IMR-90 (cell line): Measurements from ENCODE around the gene HCRTR2. TPM values are rescaled to one million over a fixed set of nuclear protein-coding genes. Genes with fewer than 3 reads are reported as not detected.

Source experiments
- ATAC-seq: fragments of 200-7000 bp; cut with Tn5 transposase; 2 replicates; pipeline ENCODE4 v1.9.1; 2020; ENCODE audit warnings: low read depth, mild to moderate bottlenecking, moderate library complexity
- BruUV-seq: library from RNA; stranded (reverse); fragments of 400-500 nt; replicated peaks from 2 replicates; lab custom pipeline; 2021; lab: Mats Ljungman, UMichigan
- CTCF ChIA-PET: fragments of 300-600 bp; formaldehyde crosslinking; extraction: SDS; loops from one replicate; lab custom pipeline; 2021; ENCODE audit warnings: antibody characterized with exemption; lab: Yijun Ruan, JAX
- POLR2A ChIA-PET: fragments of 300-600 bp; sonication (Branson Sonifier 250); formaldehyde crosslinking; loops from one replicate; lab custom pipeline; 2022; ENCODE audit warnings: antibody characterized with exemption; ENCODE audit not compliant: unreplicated experiment; lab: Charles Lee
- DNase-seq: peaks from one replicate; pipeline ENCODE4 v3.0.0; 2013
- H2AFZ ChIP-seq: replicated peaks from 2 replicates; pipeline ENCODE3; 2013; ENCODE audit warnings: low read length, mild to moderate bottlenecking; ENCODE audit not compliant: poor library complexity
- H2AK5ac ChIP-seq: 2 replicates; pipeline ENCODE4 v1.6.1; 2013; ENCODE audit warnings: low read depth, low read length, inconsistent platforms
- H2AK9ac ChIP-seq: replicated peaks from 2 replicates; pipeline ENCODE3; 2013; ENCODE audit warnings: mild to moderate bottlenecking, low read depth, low read length, moderate library complexity; ENCODE audit not compliant: poor library complexity
- H2BK120ac ChIP-seq: 2 replicates; pipeline ENCODE4 v1.6.1; 2013; ENCODE audit warnings: low read depth, low read length, inconsistent platforms
- H2BK15ac ChIP-seq: 3 replicates; pipeline ENCODE4 v1.6.1; 2013; ENCODE audit warnings: low read depth, low read length, inconsistent platforms
- H2BK20ac ChIP-seq: 2 replicates; pipeline ENCODE4 v1.6.1; 2013; ENCODE audit warnings: low read depth, mild to moderate bottlenecking, inconsistent platforms, low read length, moderate library complexity
- H2BK5ac ChIP-seq: 2 replicates; pipeline ENCODE4 v1.6.1; 2013; ENCODE audit warnings: mild to moderate bottlenecking, low read depth, low read length, inconsistent platforms; ENCODE audit not compliant: poor library complexity, severe bottlenecking
- H3K14ac ChIP-seq: replicated peaks from 2 replicates; pipeline ENCODE4 v1.6.1; 2013; ENCODE audit warnings: low read depth, low read length, inconsistent platforms
- H3K18ac ChIP-seq: 2 replicates; pipeline ENCODE4 v1.6.1; 2013; ENCODE audit warnings: low read depth, low read length, control low read depth
- H3K23ac ChIP-seq: 2 replicates; pipeline ENCODE4 v1.6.1; 2013; ENCODE audit warnings: low read depth, low read length, inconsistent platforms
- H3K27ac ChIP-seq: 2 replicates; pipeline ENCODE4 v1.5.1; 2013; ENCODE audit warnings: mild to moderate bottlenecking, control low read depth, low read length; ENCODE audit not compliant: insufficient read depth
- H3K27me3 ChIP-seq: 2 replicates; pipeline ENCODE4 v1.6.1; 2013; ENCODE audit warnings: low read length; ENCODE audit not compliant: control insufficient read depth, insufficient read depth
- H3K36me3 ChIP-seq: 2 replicates; pipeline ENCODE4 v1.6.1; 2013; ENCODE audit warnings: low read length, mixed read lengths; ENCODE audit not compliant: control insufficient read depth, insufficient read depth
- H3K4ac ChIP-seq: 2 replicates; pipeline ENCODE4 v1.6.1; 2013; ENCODE audit warnings: low read depth, low read length, inconsistent platforms
- H3K4me1 ChIP-seq: 2 replicates; pipeline ENCODE4 v1.6.1; 2013; ENCODE audit warnings: low read length, mixed read lengths; ENCODE audit not compliant: control insufficient read depth, insufficient read depth
- H3K4me2 ChIP-seq: 2 replicates; pipeline ENCODE4 v1.6.1; 2013; ENCODE audit warnings: low read depth, mild to moderate bottlenecking, control low read depth, low read length, moderate library complexity
- H3K4me3 ChIP-seq: 2 replicates; pipeline ENCODE4 v1.5.1; 2013; ENCODE audit warnings: low read depth, mild to moderate bottlenecking, control low read depth, low read length, moderate library complexity; ENCODE audit not compliant: insufficient read depth
- H3K56ac ChIP-seq: 2 replicates; pipeline ENCODE4 v1.6.1; 2013; ENCODE audit warnings: low read length, inconsistent platforms; ENCODE audit not compliant: insufficient read depth; ENCODE audit errors: extremely low read depth
- H3K79me1 ChIP-seq, 2 experiments: 2 replicates each; pipeline ENCODE4 v1.6.1; 2013; ENCODE audit warnings: low read length in 2 of 2, inconsistent platforms in 1 of 2, low read depth in 1 of 2
- H3K9ac ChIP-seq: 2 replicates; pipeline ENCODE4 v1.6.1; 2013; ENCODE audit warnings: low read depth, low read length, control low read depth
- H3K9me1 ChIP-seq: 2 replicates; pipeline ENCODE4 v1.6.1; 2013; ENCODE audit warnings: low read length, inconsistent platforms; ENCODE audit not compliant: insufficient read depth
- H3K9me3 ChIP-seq: 2 replicates; pipeline ENCODE4 v1.6.1; 2013; ENCODE audit warnings: low read length; ENCODE audit not compliant: control insufficient read depth, insufficient read depth
- H4K20me1 ChIP-seq: 2 replicates; pipeline ENCODE4 v1.6.1; 2013; ENCODE audit warnings: low read length, inconsistent platforms; ENCODE audit not compliant: insufficient read depth
- H4K5ac ChIP-seq: 2 replicates; pipeline ENCODE4 v1.6.1; 2013; ENCODE audit warnings: mild to moderate bottlenecking, low read depth, low read length, control low read depth
- H4K8ac ChIP-seq, 2 experiments: 2 replicates each; pipeline ENCODE4 v1.6.1; 2013; ENCODE audit warnings: low read depth in 2 of 2, low read length in 2 of 2, control low read depth in 1 of 2, inconsistent platforms in 1 of 2
- H4K91ac ChIP-seq: 2 replicates; pipeline ENCODE4 v1.6.1; 2013; ENCODE audit warnings: low read depth, low read length, inconsistent platforms; ENCODE audit not compliant: insufficient read depth
- BHLHE40 ChIP-seq: fragments of 150-350 bp; IDR thresholded peaks from 2 replicates; pipeline ENCODE4 v1.6.1; 2016; ENCODE audit warnings: mild to moderate bottlenecking, low read depth, low read length
- CEBPB ChIP-seq: IDR thresholded peaks from 2 replicates; pipeline ENCODE4 v1.6.1; 2012; ENCODE audit warnings: low read depth, low read length, improper control_type of control experiment
- CHD1 ChIP-seq: IDR thresholded peaks from 2 replicates; pipeline ENCODE4 v1.6.1; 2012; ENCODE audit warnings: low read depth, low read length, improper control_type of control experiment
- CTCF ChIP-seq: conservative IDR thresholded peaks from 2 replicates; pipeline ENCODE4 v1.5.1; 2012; ENCODE audit warnings: mild to moderate bottlenecking, low read depth, low read length, improper control_type of control experiment
- ELK1 ChIP-seq: fragments of 150-350 bp; IDR thresholded peaks from 2 replicates; pipeline ENCODE4 v1.6.1; 2016; ENCODE audit warnings: low read depth, mild to moderate bottlenecking, low read length, moderate library complexity, borderline replicate concordance
- FOS ChIP-seq: fragments of 150-350 bp; IDR thresholded peaks from 2 replicates; pipeline ENCODE4 v1.6.1; 2016; ENCODE audit warnings: low read depth, low read length
- MAFK ChIP-seq: IDR thresholded peaks from 2 replicates; pipeline ENCODE4 v1.6.1; 2012; ENCODE audit warnings: low read depth, low read length, improper control_type of control experiment
- MAZ ChIP-seq: IDR thresholded peaks from 2 replicates; pipeline ENCODE4 v1.6.1; 2012; ENCODE audit warnings: low read depth, mild to moderate bottlenecking, low read length, improper control_type of control experiment, moderate library complexity, borderline replicate concordance
- MXI1 ChIP-seq: IDR thresholded peaks from 2 replicates; pipeline ENCODE4 v1.6.1; 2012; ENCODE audit warnings: low read depth, mild to moderate bottlenecking, low read length, moderate library complexity, borderline replicate concordance
- NFE2L2 ChIP-seq: fragments of 150-350 bp; IDR thresholded peaks from 2 replicates; pipeline ENCODE4 v1.6.1; 2016; ENCODE audit warnings: low read depth, mild to moderate bottlenecking, low read length
- POLR2A ChIP-seq: IDR thresholded peaks from 2 replicates; pipeline ENCODE4 v1.6.1; 2012; ENCODE audit warnings: mild to moderate bottlenecking, low read depth, low read length
- RAD21 ChIP-seq: IDR thresholded peaks from 2 replicates; pipeline ENCODE4 v1.6.1; 2012; ENCODE audit warnings: low read length, improper control_type of control experiment
- RCOR1 ChIP-seq: IDR thresholded peaks from 2 replicates; pipeline ENCODE4 v1.6.1; 2012; ENCODE audit warnings: mild to moderate bottlenecking, low read length, improper control_type of control experiment; ENCODE audit not compliant: insufficient replicate concordance
- RFX5 ChIP-seq: IDR thresholded peaks from 2 replicates; pipeline ENCODE4 v1.8.0; 2012; ENCODE audit warnings: low read depth, mild to moderate bottlenecking, low read length, moderate library complexity
- SMC3 ChIP-seq: fragments of 150-350 bp; IDR thresholded peaks from 2 replicates; pipeline ENCODE4 v1.6.1; 2016; ENCODE audit warnings: low read depth, mild to moderate bottlenecking, antibody characterized with exemption, low read length, moderate library complexity
- USF2 ChIP-seq: fragments of 150-350 bp; IDR thresholded peaks from 2 replicates; pipeline ENCODE4 v1.6.1; 2017; ENCODE audit warnings: mild to moderate bottlenecking, antibody characterized with exemption, low read length, low read depth
- dilution Hi-C: fragments of 300-500 bp; cut with HindIII; formaldehyde crosslinking; loops from one replicate; pipeline ENCODE4 v1.14.3; 2018; ENCODE audit warnings: low sequenced_read_pairs; ENCODE audit not compliant: unreplicated experiment
- in situ Hi-C: fragments of 300-500 bp; cut with MboI; formaldehyde crosslinking; loops from 3 replicates; pipeline ENCODE4 v1.14.3; 2019; ENCODE audit warnings: low sequenced_read_pairs, inconsistent platforms, mixed read lengths
- intact Hi-C: fragments of 100-400 bp; cut with micrococcal nuclease; formaldehyde crosslinking; loops from 2 replicates; pipeline ENCODE4 v1.10.0; 2022
- polyA plus RNA-seq, 3 experiments: library from polyadenylated mRNA; depleted of rRNA; stranded (reverse); fragments of >200 nt; gene quantifications; 2 replicates each; pipeline ENCODE4 v1.2.3, GENCODE V29; 2012; ENCODE audit warnings: low replicate concordance in 1 of 3
- total RNA-seq: library from RNA; depleted of rRNA; stranded (reverse); fragments of >200 nt; gene quantifications from 2 replicates; pipeline ENCODE4 v1.2.3, GENCODE V29; 2012

The HCRTR2 gene
- total and polyA plus RNA-seq, 2 of the 4 experiments (the other 2 are of a cell fraction), result not detected

GRCh38 chr6:55319961-55320695, 145.8 kb downstream of the HCRTR2 start:
- Histone ChIP-seq H3K4me3 (no peak overlapping the region), H3K23ac (no peak overlapping the region), H3K27me3 (no peaks in the 10 kb centered on the region), H4K8ac (no peak overlapping the region), H3K14ac (no peak overlapping the region), H3K36me3 (no peaks in the 10 kb centered on the region), H4K5ac (no peak overlapping the region), H3K4ac (no peak overlapping the region), H4K20me1 (no peaks in the 10 kb centered on the region), H3K4me2 (no peak overlapping the region), H3K9me3 (no peaks in the 10 kb centered on the region), H3K56ac (no peak overlapping the region), H2BK120ac (no peak overlapping the region), H2AK9ac (no peak overlapping the region), H3K4me1 (no peaks in the 10 kb centered on the region), H3K18ac (no peak overlapping the region), H2BK15ac (no peak overlapping the region), H3K9ac (no peak overlapping the region), H4K91ac (no peak overlapping the region), H3K79me1 (no peaks in the 10 kb centered on the region), H2BK5ac (no peak overlapping the region), H2AFZ (no peak overlapping the region), H2BK20ac (no peak overlapping the region), H2AK5ac (no peak overlapping the region), H3K9me1 (no peaks in the 10 kb centered on the region), H3K27ac (no peak overlapping the region)
- ATAC-seq, result no peak
- ChIA-PET CTCF (no interaction called here), POLR2A (interaction anchor here (0.6 kb wide), 1 partner anchor 316 kb away, joined by 3 read pairs; no protein-coding TSS in a partner anchor)
- TF ChIP-seq FOS (no peak), BHLHE40 (no peak), RAD21 (no peak), CEBPB (no peak), USF2 (no peak), NFE2L2 (no peak), RCOR1 (no peak), MXI1 (no peak), CTCF (no peak), RFX5 (no peak), SMC3 (no peak), MAFK (no peak), MAZ (no peak), ELK1 (no peak), CHD1 (no peak), POLR2A (no peak)
- BruUV-seq, result no TSS peak
- in situ Hi-C loops, result no loop called here
- dilution Hi-C loops, result no loop called here
- no peak for DNase-seq
- intact Hi-C loops, result no loop called here
